Measurements from ENCODE around the gene RHOV.
A peak's percentile ranks its signal among the peaks of the same experiment; 100 is the strongest.

The RHOV gene, protein sequence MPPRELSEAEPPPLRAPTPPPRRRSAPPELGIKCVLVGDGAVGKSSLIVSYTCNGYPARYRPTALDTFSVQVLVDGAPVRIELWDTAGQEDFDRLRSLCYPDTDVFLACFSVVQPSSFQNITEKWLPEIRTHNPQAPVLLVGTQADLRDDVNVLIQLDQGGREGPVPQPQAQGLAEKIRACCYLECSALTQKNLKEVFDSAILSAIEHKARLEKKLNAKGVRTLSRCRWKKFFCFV

DNA sequence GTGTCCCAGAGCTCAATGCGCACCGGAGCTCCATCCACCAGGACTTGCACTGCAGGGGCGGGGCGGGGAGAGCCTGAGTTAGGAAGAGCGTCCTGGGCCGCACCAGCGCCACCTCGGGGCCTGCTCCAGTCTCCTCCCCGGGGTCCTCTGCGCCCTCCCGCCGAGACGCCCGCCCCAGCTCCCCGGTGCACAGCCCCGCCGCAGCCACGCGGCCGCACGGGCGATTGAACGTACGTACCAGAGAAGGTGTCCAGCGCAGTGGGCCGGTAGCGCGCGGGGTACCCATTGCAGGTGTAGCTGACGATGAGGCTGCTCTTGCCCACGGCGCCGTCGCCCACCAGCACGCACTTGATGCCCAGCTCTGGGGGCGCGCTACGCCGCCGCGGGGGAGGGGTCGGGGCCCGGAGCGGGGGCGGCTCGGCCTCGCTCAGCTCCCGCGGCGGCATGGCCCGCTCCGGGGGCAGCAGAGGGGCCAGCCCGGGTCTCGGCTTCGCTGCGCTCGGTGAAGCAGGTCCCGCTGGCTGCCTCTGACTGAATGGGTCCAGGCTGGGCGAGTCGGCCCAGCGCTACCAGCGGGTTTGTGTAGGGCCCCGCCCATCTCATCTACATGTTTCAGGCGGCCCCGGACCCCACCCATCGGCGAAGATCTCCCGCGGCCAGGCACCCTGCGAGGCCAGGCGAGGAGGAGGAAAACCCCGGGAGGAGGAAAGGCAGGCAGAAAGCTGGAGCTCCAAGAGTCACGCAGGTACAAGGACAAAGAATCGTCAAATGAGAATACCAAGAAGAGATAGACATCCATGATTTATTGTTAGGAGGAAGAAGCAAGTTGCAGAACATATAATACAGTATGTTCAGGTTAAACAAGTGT, at the start of gene RHOV:
Gene RHOV (minus strand): TSS at position 541 of the 868 bp plus-strand sequence. CDS start 95 bp downstream, at position 446.
- DNase-seq (ENCODE audit: low read depth in 3 of 3, low spot score in 1 of 3): peak in 1 of 3 donors; percentile 31

DNA sequence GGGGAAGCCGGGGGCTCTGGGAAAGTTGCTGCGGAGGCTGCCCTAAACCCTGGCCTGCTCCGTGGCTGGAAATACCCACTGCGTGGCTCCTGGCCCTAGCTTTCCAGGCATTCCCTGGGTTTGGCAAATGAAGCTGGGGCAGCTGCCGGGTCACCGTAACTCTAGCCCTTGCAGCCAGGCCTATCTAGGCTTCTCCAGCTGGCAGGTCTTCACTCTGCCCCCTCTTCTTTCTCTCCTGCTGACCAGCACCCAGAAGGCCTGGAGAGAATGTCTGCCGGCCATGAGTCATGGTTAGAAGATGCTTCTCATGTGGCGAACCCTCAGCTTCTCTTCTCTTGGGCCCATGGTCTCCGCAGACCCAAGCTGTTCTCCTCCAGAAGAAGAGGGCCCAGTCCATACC, 49.5 kb upstream of the RHOV start:
- DNase-seq (ENCODE audit: low read depth in 3 of 3, low spot score in 1 of 3): no peak

- no peak for DNase-seq (ENCODE audit: low read depth in 3 of 3, low spot score in 1 of 3)
Measured at GRCh38 chr15:40922608-40923005, 48.6 kb upstream of the RHOV start.

DNA sequence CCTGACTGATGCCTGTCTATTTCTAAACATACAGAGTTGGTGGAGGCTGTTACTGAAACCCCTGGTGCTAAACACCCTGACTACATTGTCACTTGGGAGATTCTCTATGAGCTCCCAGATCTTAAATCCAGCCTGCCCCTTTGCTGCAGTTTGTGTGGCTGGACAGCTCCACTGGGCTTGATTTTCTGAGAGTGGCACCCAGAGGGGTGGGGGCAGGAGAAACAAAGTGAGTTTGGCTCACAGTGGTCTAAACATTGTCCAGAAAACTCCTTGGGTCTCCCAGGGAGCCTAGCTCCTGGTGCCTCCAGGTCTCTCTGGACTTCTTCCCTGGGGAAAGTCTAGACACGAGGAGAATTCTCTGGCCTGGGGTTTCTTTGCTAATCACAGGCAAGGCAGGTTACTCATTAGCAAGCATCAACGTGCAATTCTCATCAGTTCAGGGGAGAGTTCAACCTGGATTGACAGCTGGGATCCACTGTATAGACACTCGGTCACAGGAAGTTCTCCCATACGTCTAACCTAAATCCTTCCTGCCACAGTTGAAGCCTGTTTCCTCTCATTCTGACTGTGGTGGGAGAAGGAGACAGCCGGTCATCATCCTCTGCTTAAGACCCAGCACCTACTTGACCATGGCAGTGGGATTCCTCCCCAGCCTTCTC, 48.0 kb upstream of the RHOV start:
- no peak for DNase-seq (ENCODE audit: low read depth in 3 of 3, low spot score in 1 of 3)

DNA sequence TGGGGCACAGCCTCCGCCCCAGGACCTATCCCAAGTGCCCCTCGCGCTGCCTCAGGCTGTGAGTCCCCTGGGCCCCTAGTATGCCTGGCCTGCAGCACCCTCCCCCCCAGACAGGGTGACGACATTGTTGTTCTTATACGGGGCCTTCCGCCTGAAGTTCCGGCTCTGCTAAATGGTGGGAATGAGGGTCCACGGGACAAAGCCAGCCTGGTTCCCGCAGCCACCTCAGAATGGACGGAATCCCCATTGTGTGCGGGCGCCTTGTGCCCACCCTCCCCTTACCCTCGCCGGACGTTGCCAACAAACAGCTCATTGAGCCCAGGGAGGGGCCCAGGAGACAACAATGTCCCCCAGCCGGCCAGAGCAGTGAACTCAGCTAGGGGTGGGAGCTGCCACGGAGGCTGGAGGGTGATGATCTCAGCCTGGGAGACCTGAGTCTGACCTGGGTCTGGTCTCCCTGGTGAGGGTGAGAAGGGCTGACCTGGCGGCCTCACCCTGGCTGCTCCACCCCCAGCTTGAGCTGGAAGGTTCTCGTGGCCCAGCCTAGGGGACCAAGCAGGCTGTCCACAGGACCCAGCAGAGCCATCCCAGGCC, 44.9 kb upstream of the RHOV start:
- DNase-seq (ENCODE audit: low read depth in 3 of 3, low spot score in 1 of 3): no peak

DNA sequence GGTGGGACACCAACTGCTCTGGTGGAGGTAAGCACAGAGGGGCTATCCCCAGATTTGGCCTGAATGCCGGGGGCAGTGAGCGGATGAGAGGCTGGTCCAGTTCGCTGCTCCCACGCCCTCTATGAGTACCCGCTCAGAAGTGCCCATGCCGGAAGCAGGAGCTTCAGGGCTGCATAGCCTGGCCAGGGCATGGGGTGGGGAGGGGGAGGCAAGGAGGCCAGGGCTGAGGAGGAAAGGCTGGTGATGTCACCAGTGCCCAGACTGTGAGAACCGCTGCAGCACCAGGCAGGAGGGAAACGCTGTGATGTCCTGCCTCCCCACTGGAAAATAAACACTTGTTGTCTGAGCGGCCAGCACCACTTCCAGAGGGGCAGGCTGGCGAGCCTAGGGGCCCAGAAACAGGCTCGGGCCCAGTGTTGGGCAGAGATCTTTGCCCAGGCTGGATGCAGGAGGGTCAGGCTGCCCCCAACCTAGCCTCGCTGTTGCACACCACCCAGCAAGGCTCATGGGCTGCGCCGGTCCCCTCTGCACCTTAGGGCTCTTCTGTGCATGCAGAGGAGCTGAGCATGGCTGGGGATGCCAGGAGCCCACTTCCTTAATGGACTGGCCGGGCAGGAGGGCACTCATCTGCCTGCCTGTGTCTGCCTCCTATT, 44.2 kb upstream of the RHOV start:
- DNase-seq (ENCODE audit: low read depth in 3 of 3, low spot score in 1 of 3): no peak

GRCh38 chr15:40917585-40917984, 43.6 kb upstream of the RHOV start:
- no peak for DNase-seq (ENCODE audit: low read depth in 3 of 3, low spot score in 1 of 3)

- DNase-seq (ENCODE audit: low read depth in 3 of 3, low spot score in 1 of 3): no peak
Measured at GRCh38 chr15:40915679-40916078, 41.6 kb upstream of the RHOV start.

DNA sequence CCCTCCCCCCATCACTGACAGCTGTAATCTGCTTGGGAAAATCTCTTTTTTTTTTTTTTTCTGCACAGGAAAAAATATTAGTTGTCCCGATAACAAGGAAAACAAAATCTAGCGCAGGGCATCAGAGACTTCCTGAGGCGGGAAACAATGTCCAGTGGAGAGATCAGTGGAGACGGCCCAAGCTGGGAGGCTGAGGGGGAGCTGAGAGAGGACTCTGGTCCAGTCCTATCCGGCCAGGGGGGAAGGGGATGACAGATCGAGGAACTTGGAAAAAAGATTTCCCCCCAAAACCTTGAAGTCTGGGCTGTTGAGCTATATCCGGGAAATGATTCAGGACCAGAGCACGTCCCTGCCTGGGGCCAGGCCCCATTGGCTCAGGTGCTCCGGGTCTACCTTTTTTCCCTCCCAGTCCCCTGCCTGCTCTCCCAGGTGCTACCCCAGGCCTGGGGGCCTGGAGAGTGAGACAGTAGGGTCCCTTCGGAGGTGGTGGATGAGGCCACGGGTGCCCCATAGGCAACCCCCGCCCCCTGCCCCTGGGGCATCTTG, 41.2 kb upstream of the RHOV start:
- no peak for DNase-seq (ENCODE audit: low read depth in 3 of 3, low spot score in 1 of 3)

DNA sequence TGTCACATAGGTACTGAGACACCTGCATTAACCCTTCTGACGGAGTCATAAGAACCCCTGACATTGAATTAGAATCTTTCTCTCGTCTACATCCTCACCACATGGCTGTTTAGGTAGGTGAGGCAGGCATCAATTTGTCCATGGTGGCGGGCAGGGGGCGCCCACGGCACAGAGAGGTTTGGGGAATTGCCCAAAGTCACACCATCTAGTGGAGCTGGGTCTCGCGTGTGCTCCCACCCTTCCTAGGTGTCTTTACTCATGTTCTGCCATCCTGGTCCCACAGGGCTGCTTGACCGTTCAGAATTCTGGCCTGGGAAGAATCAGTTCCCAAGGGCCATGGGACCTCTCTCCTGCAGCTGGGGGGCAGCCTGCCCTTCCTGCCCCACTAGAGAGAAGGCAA, 40.5 kb upstream of the RHOV start:
- DNase-seq (ENCODE audit: low read depth in 3 of 3, low spot score in 1 of 3): no peak

DNA sequence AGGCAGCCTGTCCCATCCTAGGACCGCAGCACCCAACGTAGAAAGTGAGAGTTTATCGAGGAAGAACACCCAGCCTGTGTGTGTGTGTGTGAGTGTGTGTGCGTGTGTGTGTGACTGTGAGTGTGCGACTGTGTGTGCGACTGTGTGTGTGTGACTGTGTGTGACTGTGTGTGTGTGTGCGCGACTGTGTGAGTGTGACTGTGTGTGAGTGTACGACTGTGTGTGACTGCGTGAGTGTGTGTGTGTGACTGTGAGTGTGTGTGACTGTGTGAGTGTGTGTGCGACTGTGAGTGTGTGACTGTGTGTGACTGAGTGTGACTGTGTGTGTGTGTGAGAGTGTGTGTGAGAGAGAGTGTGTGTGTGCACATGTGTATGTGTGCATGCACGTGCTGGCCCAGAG, 40.0 kb upstream of the RHOV start:
- DNase-seq (ENCODE audit: low read depth in 3 of 3, low spot score in 1 of 3): no peak

GRCh38 chr15:40912478-40912877, 38.4 kb upstream of the RHOV start:
- DNase-seq (ENCODE audit: low read depth in 3 of 3, low spot score in 1 of 3): no peak

GRCh38 chr15:40911693-40912092, 37.7 kb upstream of the RHOV start:
- DNase-seq (ENCODE audit: low read depth in 3 of 3, low spot score in 1 of 3): no peak

GRCh38 chr15:40911141-40911540, 37.1 kb upstream of the RHOV start:
- no peak for DNase-seq (ENCODE audit: low read depth in 3 of 3, low spot score in 1 of 3)

DNA sequence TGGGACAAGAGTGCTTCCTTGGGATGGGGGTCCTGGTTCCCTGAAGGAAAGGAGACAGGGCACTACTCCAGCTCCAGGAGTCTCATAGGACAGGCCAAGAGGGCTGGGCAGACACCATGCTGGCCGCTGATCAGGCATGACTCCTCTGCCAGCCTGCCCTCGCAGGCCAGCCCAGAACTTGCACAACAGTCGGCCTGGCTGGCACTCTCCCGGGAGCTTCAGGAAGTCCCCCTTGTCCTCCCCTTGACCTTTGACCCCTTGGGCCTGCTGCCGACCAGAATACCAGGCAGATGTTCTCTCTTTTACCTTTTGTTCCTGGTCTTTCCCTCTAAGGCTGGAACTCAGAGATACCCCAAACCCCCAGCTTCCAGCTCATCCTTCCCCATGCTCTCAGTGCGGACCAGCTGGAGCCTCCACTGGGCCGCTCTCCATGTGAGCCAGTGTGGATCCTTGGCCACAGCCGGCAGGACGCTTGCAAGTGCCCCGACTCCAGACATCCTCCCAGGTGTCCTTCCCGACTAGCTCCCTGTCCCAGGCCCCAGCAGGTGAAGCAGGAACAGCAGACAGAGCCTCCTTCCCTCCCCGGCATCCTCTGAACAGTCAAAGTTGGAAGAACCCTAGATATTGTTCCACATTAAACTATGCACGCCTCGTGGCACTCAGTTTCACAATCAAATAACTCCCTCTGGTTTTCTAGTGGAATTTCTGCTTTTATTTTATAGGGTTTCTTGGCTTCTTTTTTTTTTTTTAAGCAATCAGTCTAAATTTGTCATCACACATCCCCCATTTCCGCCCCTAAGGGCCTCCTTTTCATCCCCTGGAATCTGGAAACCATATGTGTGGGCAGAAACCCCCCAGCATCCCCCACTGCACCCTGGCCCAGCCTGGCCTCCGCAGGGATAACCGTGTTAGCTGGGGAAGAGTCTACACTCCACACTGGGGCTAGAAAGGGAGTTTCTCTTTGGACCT, 35.9 kb upstream of the RHOV start:
- DNase-seq (ENCODE audit: low read depth in 3 of 3, low spot score in 1 of 3): no peak

DNA sequence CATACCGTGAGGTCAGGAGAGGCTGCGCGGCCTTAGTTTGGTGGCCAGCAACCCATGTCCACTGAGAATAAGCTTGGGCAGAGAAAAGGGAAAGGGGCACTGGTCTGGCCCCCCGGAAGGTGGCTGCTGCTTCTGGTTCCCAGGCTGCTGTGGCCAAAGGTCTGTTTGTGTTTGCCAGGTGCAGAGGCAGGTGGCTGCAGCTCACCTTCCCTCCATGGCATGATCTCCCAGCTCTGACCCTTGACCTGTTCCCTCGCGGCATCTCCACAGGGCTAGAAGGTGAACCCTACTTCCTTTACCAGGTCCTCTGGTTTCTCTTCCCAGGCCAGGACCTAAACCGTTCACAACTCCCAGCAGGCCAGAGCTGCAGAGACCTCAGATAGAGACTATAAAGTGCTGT, 34.1 kb upstream of the RHOV start:
- DNase-seq (ENCODE audit: low read depth in 3 of 3, low spot score in 1 of 3): no peak

GRCh38 chr15:40906991-40907802, 33.2 kb upstream of the RHOV start:
- DNase-seq (ENCODE audit: low read depth in 3 of 3, low spot score in 1 of 3): no peak

DNA sequence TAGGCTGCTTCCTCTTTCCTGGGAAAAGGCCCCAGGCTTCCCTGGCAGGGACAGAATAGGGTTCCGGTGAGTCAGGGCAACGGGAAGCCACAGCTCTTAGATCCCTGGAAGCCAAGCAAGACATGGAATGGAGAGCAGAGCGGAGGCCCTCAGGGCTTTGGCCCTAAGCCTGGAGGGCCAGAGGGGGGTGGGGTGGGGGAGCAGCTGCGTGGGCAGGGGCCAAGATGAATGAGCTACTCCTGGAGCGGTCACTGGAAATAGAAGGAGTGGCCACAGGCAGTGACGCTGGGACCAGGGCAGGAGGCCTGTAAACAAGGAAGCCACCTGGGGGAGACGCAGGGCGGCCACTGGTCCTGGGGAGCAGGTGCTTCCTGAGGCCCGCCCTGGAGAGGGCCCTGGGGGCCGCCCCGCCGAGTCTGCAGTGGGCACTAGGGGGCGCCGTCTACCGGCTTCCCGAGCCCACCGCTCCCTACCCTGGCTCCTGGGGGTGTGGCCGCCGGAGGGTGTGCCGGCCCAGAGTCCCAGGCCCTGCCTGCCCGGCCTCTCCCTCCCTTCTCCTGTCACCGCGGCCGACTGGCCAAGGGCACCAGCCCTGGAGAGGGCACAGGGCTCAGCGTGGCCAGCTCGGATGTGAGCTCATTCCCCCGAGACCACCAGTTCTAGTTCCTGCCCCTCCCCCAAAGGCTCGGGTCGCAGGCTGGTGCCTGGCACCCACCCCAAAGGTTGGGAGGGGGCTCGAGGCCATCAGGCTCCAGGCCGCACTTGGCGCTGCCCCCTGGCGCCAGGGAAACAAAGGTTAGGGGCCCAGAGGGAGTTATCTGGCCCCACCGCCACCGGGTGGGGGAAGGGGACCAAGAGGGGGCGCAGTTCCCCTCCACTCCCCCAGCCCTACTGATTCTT, 32.3 kb upstream of the RHOV start:
- DNase-seq (ENCODE audit: low read depth in 3 of 3, low spot score in 1 of 3): peak in 2 of 3 donors; percentile 52 to 70
